Osteoblast (primary cell): ENCODE measurements around the gene DEGS2. TPM values are rescaled to one million over a fixed set of nuclear protein-coding genes. Genes with fewer than 3 reads are reported as not detected.
"Not testable (repeated sequence)": the region's sequence is repeated elsewhere in the genome, so short reads cannot be mapped to it uniquely, and the experiment has no call there.

Experiments used
- DNase-seq: peaks from one replicate; pipeline ENCODE4 v3.0.0; 2011; ENCODE audit warnings: low spot score, mixed read lengths; ENCODE audit not compliant: insufficient read length; ENCODE audit errors: missing footprints
- H2AFZ ChIP-seq: 2 replicates; pipeline ENCODE4 v1.6.0; 2011; ENCODE audit warnings: mild to moderate bottlenecking, low read length
- H3K27ac ChIP-seq: 2 replicates; pipeline ENCODE4 v1.5.1; 2011; ENCODE audit warnings: mild to moderate bottlenecking, low read depth, low read length, moderate library complexity
- H3K27me3 ChIP-seq: 2 replicates; pipeline ENCODE4 v1.6.0; 2012; ENCODE audit warnings: mild to moderate bottlenecking, control low read depth, inconsistent platforms, low read length, moderate library complexity; ENCODE audit not compliant: insufficient read depth
- H3K36me3 ChIP-seq: 2 replicates; pipeline ENCODE4 v1.5.1; 2011; ENCODE audit warnings: mild to moderate bottlenecking, low read length, control low read depth, moderate library complexity; ENCODE audit not compliant: insufficient read depth
- H3K4me1 ChIP-seq: 2 replicates; pipeline ENCODE4 v1.5.1; 2011; ENCODE audit warnings: mild to moderate bottlenecking, low read length, control low read depth, moderate library complexity; ENCODE audit not compliant: insufficient read depth
- H3K4me2 ChIP-seq: 2 replicates; pipeline ENCODE4 v1.6.0; 2011; ENCODE audit warnings: mild to moderate bottlenecking, low read length; ENCODE audit not compliant: insufficient read depth
- H3K4me3 ChIP-seq: fragments of 200-600 bp; sonication (generic); 3 replicates; pipeline ENCODE4 v1.5.1; 2012; ENCODE audit warnings: mild to moderate bottlenecking, low read length, inconsistent platforms; ENCODE audit not compliant: insufficient read depth
- H3K79me2 ChIP-seq: 2 replicates; pipeline ENCODE4 v1.6.0; 2012; ENCODE audit warnings: mild to moderate bottlenecking, low read length, control low read depth, inconsistent platforms; ENCODE audit not compliant: insufficient read depth
- H3K9me3 ChIP-seq: 2 replicates; pipeline ENCODE4 v1.5.1; 2011; ENCODE audit warnings: low read depth, low read length, control low read depth
- H4K20me1 ChIP-seq: 2 replicates; pipeline ENCODE4 v1.6.0; 2012; ENCODE audit warnings: mild to moderate bottlenecking, low read length, control low read depth; ENCODE audit not compliant: insufficient read depth
- CTCF ChIP-seq: IDR thresholded peaks from 2 replicates; pipeline ENCODE4 v1.5.1; 2011; ENCODE audit warnings: mild to moderate bottlenecking, low read depth, low read length, moderate library complexity; ENCODE audit errors: extremely low read depth
- total RNA-seq: library from RNA; depleted of rRNA; stranded (reverse); fragments of >200 nt; gene quantifications from 2 replicates; pipeline ENCODE4 v1.2.3, GENCODE V29; 2012

The DEGS2 gene
- total RNA-seq, 1 donor: 0.36 TPM

DNA sequence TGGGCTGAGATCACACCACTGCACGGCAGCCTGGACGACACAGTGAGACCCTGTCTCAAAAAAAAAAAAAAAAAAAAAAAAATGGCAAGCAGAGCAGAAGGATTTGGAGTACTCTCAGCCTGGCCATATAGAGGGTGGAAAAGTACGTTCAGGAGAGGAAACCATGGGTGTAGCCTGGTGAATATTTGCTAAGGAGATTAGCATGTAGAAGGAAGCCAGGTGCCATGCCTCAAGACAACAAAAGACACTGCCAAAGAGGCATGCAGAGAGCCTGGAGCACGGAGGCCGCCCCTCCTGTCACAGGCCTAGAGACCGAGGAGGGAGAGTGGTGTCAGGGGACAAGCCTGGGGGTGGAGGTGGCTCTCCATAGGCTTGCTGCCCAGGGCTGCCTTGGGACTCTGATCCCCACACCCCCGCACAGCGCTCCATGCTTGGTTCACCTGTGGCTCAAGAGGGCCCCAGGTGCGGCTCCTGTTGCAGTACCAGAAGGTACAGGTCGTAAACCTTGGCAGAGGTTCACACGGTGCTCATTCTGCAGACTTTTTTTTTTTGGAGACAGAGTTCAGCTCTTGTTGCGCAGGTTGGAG lies 27.9 kb upstream of the DEGS2 start:
- Histone ChIP-seq H3K9me3 (no peaks in the 10 kb centered on the region), H3K4me1 (peaks cover 4% of the 10 kb centered on the region), H3K79me2 (no peaks in the 10 kb centered on the region), H3K4me2 (no peak overlapping the region), H3K27ac (no peak overlapping the region), H2AFZ (no peak overlapping the region), H3K27me3 (no peaks in the 10 kb centered on the region), H4K20me1 (no peaks in the 10 kb centered on the region), H3K4me3 (no peak overlapping the region), H3K36me3 (no peaks in the 10 kb centered on the region)
- TF ChIP-seq CTCF: no peak
- DNase-seq: peak; percentile 35

DNA sequence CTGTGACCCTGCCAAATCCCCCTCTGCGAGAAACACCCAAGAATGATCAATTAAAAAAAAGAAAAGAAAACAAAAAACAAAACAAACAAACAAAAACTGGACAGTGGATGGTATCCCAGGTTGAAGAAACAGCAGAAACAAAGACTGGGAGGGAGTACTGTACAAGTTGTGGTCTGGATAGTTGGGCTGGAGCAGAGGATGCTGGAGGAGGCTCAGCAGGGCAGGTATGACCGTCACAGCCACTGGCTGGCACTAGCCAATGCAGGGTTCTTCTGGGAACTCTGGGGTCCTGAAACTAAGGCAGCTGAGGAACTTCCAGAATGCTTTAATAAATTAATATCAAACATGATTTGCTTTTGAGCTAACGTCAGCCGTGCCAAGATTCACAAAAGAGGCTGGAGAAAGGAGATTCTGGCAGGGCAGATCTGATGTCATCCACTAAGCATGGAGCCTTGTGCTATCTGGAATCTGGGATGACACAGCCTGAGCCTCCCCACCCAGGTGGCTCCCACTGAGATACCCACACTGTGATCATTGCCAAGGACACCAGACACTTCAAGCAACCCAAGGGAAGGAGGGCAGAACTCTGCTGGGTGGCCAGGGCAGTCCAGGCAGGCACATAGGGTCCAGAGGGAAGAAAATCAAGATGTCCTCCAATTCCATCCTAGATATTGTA lies 22.6 kb upstream of the DEGS2 start:
- not testable (repeated sequence) for H3K9me3 ChIP-seq, H3K4me2 ChIP-seq, H2AFZ ChIP-seq, H3K4me3 ChIP-seq, H3K79me2 ChIP-seq, H4K20me1 ChIP-seq, H3K27ac ChIP-seq, H3K36me3 ChIP-seq, H3K27me3 ChIP-seq, H3K4me1 ChIP-seq
- peak; percentile 94 for DNase-seq

DNA sequence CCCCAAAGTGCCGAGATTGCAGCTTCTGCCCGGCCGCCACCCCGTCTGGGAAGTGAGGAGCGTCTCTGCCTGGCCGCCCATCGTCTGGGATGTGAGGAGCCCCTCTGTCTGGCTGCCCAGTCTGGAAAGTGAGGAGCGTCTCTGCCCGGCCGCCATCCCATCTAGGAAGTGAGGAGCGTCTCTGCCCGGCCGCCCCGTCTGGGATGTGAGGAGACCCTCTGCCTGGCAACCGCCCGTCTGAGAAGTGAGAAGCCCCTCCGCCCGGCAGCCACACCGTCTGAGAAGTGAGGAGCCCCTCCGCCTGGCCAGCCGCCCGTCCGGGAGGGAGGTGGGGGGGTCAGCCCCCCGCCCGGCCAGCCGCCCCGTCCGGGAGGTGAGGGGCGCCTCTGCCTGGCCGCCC lies 21.2 kb upstream of the DEGS2 start:
- not testable (repeated sequence) for H3K27ac ChIP-seq, H3K79me2 ChIP-seq, H3K4me3 ChIP-seq, H3K36me3 ChIP-seq, H3K27me3 ChIP-seq, H3K4me2 ChIP-seq, H3K9me3 ChIP-seq, H3K4me1 ChIP-seq, H4K20me1 ChIP-seq, DNase-seq, H2AFZ ChIP-seq

DNA sequence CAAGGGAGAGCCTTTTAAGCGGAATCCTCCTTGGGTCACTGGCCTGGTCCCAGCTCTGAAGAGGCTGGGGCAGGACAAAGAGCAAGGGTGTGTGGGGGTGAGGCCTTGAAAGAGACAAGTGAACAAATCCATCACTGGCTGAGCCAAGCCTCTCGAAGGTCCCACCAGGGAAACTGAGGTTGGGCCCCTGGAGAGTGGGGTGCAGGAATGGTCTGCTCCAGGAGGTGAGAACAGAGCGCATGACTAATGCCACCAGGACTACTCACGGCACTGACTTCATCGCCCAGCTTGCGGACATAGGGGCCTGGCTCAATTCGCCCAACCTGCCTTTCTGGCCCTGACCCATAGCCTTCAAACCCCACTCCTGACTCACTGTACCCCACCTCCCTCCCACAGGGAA lies 19.2 kb upstream of the DEGS2 start:
- DNase-seq: peak; percentile 14
- TF ChIP-seq CTCF: no peak
- Histone ChIP-seq H3K4me3 (no peak overlapping the region), H3K9me3 (no peaks in the 10 kb centered on the region), H2AFZ (no peak overlapping the region), H3K4me1 (no peaks in the 10 kb centered on the region), H3K36me3 (no peaks in the 10 kb centered on the region), H3K27me3 (no peaks in the 10 kb centered on the region), H4K20me1 (no peaks in the 10 kb centered on the region), H3K79me2 (no peaks in the 10 kb centered on the region), H3K27ac (no peak overlapping the region), H3K4me2 (no peak overlapping the region)

- no peak overlapping the region for H2AFZ ChIP-seq
- no peak for TF ChIP-seq CTCF
- H3K9me3 ChIP-seq: no peaks in the 10 kb centered on the region
- no peak for DNase-seq
- H3K36me3 ChIP-seq: no peaks in the 10 kb centered on the region
- no peaks in the 10 kb centered on the region for H4K20me1 ChIP-seq
- no peaks in the 10 kb centered on the region for H3K79me2 ChIP-seq
- H3K27me3 ChIP-seq: peaks cover 5% of the 10 kb centered on the region
- H3K27ac ChIP-seq: no peak overlapping the region
- H3K4me2 ChIP-seq: no peak overlapping the region
- no peak overlapping the region for H3K4me3 ChIP-seq
- no peaks in the 10 kb centered on the region for H3K4me1 ChIP-seq
Measured at GRCh38 chr14:100176811-100177327, 17.4 kb upstream of the DEGS2 start.
